Fibroblast of the aortic adventitia (primary cell): Measurements from ENCODE around the gene CCDC80. TPM values are rescaled to one million over a fixed set of nuclear protein-coding genes. Genes with fewer than 3 reads are reported as not detected.

Source experiments
- DNase-seq: peaks from one replicate; pipeline ENCODE4 v3.0.0-alpha.2; 2010; ENCODE audit warnings: low read depth
- H3K4me3 ChIP-seq: 2 replicates; pipeline ENCODE4 v1.5.1; 2011; ENCODE audit warnings: low read depth, mild to moderate bottlenecking, control low read depth, low read length, moderate library complexity
- CTCF ChIP-seq: IDR thresholded peaks from 2 replicates; pipeline ENCODE4 v1.5.1; 2011; ENCODE audit warnings: mild to moderate bottlenecking, low read length, control low read depth, inconsistent platforms; ENCODE audit not compliant: insufficient read depth
- total RNA-seq: library from RNA; depleted of rRNA; stranded (reverse); fragments of >200 nt; gene quantifications from 2 replicates; pipeline ENCODE4 v1.2.3, GENCODE V29; 2012; ENCODE audit warnings: low replicate concordance

The CCDC80 gene
- total RNA-seq, 1 donor: 614 TPM

GRCh38 chr3:112676659-112677234, 35.8 kb upstream of the CCDC80 start:
- peak overlapping the region; percentile 29 for H3K4me3 ChIP-seq
- peak; percentile 97 for DNase-seq
- no peak for TF ChIP-seq CTCF

GRCh38 chr3:112675943-112676535, 35.1 kb upstream of the CCDC80 start:
- no peak for TF ChIP-seq CTCF
- H3K4me3 ChIP-seq: no peak overlapping the region
- DNase-seq: no peak

GRCh38 chr3:112675349-112675748, 34.4 kb upstream of the CCDC80 start:
- TF ChIP-seq CTCF: no peak
- DNase-seq: no peak

GRCh38 chr3:112672716-112673541, 32.0 kb upstream of the CCDC80 start:
- no peak overlapping the region for H3K4me3 ChIP-seq
- no peak for TF ChIP-seq CTCF
- DNase-seq: no peak

More at GRCh38 chr3:112675349-112675748, 34.4 kb upstream of the CCDC80 start:
- H3K4me3 ChIP-seq: no peak overlapping the region

GRCh38 chr3:112671930-112672715, 31.2 kb upstream of the CCDC80 start:
- DNase-seq: peak; percentile 99
- TF ChIP-seq CTCF: no peak

GRCh38 chr3:112670824-112671223, 29.9 kb upstream of the CCDC80 start:
- TF ChIP-seq CTCF: no peak
- H3K4me3 ChIP-seq: no peak overlapping the region
- no peak for DNase-seq

More at GRCh38 chr3:112671930-112672715, 31.2 kb upstream of the CCDC80 start:
- no peak overlapping the region for H3K4me3 ChIP-seq
